HG02852 (cell line): ENCODE results near the gene LURAP1L.

Source experiments
- ATAC-seq: cut with Tn5 transposase; IDR thresholded peaks from one replicate; pipeline ENCODE4 v1.9.1; 2021; ENCODE audit warnings: mild to moderate bottlenecking, moderate library complexity; ENCODE audit not compliant: unreplicated experiment

LURAP1L gene, protein sequence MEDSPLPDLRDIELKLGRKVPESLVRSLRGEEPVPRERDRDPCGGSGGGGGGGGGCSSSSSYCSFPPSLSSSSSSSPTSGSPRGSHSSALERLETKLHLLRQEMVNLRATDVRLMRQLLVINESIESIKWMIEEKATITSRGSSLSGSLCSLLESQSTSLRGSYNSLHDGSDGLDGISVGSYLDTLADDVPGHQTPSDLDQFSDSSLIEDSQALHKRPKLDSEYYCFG

DNA sequence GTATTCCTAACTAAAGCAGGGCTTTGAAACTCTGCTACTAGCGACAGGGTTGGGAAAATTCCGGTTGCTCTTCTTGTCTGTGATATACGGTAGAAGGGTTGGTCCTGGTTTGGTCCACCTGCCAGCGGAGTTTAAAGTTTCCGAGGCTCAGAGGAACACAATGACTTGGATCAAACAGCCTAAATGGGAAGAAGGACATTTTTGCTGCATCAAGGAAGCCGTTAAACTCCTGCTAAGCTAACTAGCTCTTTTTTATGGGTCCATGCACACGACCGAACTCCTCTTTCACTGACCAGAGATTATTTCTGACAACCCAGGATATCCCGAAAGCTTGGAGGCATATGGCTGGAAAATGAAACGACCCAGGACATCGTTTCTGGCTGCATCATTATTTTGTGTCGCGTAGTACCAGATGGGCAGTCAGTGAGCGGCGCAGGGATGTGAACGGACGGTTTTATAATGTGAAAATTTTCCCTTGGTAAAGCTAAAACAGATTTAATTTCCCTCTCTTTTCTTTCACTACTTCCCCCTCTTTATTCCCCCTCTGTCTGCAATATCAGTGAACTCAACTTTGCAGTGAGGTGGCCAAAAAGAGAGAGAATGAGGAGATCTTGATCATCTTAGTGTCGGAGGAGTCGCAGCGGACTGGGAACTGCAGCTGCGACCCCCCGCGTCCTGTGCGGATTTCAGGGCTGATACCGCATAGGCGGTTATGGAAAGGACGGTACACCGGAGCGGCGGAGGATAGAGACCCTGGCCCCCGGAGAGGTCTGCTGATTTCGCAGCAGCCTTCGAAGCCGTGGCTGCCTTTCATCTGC, at the start of gene LURAP1L:
Gene LURAP1L, plus strand, starts transcription at position 160 of the 818 bp plus-strand sequence. CDS start 696 bp downstream, outside the sequence.
- no peak for ATAC-seq

DNA sequence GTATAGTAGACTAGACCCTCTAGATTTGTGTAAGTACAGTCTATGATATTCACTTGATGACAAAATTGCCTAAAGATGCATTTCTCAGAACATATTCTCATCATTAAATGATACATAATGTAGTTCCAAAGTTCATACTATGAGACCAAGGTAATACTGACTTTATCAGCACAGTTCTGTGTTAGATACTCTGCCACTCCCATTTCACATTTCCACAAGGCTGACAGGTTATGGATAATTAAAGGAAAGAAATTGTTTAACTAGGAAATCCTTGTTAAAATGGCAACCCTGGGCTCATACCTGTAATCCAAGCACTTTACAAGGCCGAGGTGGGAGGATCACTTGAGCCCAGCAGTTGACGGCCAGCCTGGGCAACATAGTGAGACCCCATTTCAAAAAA, 48.0 kb upstream of the LURAP1L start:
- ATAC-seq, result no peak

DNA sequence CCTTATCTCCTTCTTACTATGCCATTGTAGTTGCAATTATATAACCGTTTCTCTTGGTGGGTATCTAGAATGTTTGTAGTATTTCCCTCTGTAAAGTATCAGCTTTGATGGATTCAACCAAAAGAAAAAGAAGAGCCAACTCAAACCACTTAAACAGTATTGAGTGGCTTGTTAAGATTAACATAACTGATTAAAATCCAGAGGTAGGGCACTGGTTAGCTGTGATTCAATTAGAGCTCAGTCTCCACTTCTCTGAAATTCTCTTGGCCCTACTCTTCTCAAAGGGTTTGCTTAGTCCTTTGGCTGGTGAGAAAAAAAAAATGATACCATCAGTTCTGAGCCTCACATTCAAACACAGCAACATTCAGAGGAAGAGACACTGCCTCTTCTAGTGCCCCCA, 44.6 kb upstream of the LURAP1L start:
- ATAC-seq, result no peak

DNA sequence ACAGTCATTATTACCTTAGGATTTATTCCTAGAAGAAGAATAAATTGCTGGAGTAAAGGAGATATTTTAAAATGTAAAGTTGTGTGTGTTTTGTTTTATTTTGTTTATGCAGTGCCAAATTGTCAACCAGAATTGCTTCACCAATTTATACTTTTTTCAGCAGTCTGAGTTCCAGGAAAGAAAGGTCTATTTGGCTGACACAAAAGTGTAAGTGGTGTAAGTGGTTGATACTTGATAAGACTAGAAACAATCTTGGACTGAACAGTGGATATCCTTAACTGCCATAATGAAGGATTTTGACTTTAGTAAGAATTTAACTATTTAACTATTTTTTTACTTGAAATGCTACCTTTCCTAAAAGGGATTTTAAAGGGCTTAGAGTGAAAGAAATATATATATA, 43.9 kb upstream of the LURAP1L start:
- no peak for ATAC-seq

DNA sequence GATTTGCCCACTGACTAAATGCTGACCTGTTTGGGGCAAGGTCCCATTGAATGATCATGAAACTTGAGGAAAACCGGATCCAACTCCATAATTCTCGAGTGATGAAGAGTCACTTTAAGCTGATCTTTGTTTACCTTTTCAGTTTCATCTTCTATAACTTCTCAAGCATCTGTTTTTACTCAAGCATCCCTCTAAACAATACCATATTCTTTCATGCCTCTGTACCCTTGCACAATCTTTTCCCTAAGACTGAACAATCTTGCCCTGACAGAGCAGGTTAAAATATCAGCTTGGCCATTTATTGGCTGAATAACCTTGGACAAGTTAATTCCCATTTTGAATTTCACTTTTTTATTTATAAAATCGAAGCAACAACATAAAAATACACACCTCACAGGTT, 41.8 kb upstream of the LURAP1L start:
- ATAC-seq, result no peak

DNA sequence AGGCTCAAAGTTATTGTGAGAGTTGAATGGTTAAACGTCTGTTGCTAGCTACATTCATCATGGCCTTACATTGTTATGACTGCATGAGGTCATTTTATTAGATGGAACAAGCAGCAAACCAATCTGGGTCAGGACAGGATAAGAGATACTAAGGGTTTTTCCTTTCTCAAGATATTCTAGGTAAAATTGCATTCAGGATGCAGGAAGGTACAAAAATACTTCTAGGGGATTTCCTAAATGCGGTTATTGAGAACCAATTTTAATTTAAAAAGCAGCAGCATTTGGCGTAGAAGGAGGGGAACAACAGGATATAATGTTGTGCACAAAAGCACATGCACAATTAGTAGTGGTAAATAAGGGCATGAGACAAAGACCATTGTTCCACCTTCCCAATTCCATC, 39.2 kb upstream of the LURAP1L start:
- peak; percentile 67 for ATAC-seq

DNA sequence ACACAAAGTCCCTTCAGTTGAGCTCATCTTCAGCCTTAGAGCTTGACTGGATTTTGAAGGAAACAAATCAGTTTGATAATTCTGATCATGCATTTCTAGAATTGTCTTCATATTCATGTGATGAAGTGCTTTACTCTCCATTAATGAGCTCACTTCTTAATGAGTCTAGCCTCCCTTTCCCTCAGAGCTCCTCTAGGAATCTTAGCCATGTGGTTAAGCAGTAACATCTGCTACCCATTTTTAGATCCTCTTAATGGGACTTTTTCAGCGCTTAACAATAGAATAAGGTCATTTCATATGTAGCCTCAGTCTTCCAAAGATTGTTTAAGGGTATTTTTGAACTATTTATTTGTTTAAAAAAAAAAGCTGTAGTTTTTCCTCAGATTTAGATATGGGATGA, 36.9 kb upstream of the LURAP1L start:
- no peak for ATAC-seq

DNA sequence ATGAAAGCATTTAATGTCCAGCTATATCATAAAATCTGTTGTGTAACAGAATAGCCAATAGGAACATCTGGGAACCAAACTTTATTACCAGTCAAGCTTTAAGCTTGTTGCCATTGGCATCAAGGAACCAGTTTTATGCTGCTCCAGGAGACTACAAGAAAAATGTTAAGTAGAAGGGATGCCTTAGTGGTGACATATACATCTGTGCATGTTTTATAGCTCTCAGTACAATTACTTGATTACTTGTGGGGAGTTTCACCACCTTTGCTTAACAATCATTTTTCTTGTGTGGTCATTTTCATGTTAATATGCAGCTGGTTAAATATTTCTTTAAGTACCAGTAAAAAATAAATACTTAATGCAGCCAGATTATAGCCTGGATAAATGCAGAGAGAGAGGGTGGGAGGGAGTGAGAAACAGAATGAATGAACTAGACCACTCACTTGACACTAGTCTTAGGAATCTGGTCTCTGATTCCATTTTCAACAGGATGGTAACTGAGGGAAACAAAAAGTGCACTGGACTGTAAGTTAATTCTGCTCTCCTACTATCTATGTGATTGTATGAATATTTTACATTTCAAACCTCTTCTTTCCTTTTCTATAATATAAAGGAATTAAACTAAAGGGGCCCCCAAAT, 35.7 kb upstream of the LURAP1L start:
- no peak for ATAC-seq

DNA sequence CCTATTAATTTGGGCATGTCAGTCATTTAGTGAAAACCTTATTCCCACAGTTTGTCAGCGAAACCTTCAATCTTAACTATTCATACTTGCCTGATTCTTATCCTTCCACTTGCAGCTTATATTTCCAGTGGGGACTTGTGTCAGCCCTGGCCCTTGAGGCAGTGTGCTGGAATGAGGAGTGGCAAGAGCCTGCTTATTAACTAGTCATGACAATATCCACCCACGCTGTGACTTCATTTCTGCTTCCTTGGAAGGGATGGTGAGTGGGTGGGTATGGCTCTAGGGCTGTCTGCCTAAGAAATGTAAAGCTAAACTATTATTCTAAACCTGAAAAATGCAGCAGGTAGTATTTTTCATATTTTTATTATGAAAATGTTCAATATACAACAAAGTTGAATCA, 34.0 kb upstream of the LURAP1L start:
- ATAC-seq, result no peak

DNA sequence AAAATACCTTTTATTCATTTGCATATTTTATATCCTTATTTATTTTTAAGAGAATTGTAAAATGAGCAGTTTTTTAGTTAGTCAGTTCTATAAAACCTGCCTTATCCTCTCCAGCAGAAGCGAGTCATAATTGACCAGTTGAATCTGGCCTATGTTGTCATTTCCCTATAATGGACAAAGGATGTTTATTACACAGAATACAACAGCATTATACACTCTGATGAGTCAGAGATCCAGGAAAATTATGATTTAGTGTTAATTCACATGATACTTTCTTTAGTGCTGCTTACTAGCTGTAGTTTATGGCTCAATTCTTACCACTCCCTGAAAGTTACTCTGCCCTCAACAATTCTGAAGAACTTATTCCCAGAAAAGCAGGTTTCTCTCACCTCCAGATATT, 26.8 kb upstream of the LURAP1L start:
- ATAC-seq, result no peak

DNA sequence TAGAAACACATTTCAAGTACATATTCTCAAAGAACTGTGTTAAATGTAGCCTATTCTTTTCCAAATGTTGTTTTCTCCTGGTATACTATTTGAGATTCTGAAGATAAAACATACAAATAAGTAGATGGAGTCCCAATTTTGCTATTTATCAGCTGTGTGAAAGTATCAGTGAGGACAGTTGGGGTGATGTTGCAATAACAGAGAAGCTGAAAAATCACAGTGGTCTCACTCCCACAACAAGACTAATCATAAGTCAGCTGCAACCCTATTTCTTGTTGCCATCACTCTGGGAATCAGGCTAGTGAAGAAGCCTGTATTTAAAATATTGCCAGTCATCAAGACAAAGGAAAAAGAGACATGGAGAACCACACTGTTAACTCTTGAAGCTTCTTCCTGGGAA, 25.9 kb upstream of the LURAP1L start:
- ATAC-seq, result no peak

DNA sequence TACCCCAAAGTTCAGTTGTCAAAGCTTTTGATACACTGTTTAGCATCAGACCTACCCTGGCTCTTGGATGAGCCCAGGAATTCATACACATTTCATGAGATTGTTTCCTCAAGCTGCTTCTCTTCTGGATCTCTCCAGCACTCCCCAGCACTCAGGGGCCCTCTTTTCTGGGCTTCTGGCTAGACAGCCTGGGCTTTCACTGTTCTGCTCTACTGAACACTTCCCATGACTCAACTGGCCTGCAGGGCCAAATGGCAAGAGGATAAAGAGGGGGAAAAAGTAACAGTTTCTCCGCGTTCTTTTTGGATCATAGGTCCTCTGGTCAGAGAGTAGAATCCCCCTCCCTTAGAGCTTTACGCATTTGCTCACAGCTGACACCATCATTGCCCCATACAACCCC, 20.9 kb upstream of the LURAP1L start:
- no peak for ATAC-seq

DNA sequence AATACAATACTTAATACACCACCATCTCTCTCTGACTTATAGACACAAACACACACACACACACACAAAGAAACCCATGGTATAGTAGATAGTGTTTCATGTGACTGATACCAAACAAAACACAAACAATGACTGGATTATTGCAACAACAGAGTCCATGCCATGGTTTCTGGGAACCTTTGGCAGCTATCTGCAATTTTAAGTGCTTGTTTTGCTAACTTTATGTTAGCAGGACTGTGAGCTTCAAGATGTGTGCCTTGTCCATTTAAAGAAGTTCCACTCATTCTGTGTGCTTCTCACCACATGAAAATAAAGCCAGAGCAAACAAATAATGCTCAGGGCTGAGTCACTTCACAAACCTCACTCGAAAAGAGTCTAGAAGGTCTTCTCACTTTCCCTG, 15.1 kb upstream of the LURAP1L start:
- ATAC-seq, result no peak

DNA sequence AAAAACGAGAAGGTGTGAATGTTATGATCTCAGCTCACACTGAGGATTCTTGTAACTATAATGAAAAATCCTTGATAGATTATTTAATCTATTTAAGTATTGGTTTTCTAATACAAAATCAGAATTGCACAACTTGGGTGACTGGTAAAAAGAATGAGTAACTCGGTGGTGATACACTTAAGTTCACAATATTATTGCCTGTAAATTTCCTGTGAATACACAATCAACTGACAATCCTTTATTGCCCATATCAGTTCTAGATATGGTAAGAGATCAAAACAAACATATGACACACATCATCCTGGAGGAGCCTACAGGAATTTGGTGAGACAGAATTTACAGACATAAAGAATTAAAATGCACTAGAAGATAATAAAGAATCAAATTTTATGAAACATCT, 14.1 kb upstream of the LURAP1L start:
- ATAC-seq, result no peak

DNA sequence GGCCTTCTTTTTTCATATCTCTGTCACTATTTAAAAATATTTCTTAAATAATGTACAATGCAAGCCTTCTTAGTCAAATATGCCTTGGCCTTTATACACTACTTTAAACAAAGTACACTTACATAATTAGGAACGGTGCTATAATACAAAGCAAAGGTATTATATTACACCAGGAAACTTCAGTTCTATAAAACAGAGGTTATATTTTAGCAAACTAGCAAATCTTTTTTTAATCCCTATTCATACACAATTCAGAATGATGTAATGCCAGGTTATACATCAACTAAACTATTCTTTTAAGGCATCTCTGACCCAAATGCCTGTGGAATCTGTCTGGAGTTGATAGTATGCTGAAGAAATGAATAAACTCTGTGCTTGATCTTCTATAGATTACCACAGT, 10.7 kb upstream of the LURAP1L start:
- ATAC-seq, result no peak

DNA sequence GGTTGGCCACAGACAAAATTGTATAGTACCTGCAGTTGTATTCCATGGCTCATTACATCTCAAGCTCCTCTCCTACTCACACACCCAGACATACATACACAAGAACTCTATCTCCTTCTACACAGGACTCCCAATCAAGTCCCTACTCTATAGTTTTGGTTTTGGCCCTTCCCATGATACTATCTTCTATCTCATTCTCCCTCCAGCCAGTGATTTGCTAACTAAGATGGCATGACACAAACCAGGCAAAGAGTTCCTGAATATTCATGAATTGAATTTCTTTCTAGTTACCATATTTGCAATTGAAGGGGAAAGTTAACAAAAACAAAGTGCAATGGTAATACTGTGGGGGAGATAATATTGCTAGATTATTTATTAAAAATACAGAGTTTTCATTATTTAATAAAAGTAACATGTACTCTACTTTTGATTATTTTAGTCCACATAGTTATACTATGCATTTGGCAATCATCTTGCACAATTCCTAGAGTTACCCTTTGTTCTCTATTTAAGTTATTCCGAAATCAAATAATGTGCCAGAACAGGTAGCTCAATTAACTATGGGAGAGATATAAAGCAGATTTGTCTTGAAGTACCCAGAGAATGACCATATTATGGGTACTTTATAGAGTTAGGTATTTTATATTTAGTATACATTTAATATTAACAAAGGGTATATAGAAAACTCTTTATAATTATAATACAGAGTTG, 9.6 kb upstream of the LURAP1L start:
- ATAC-seq, result no peak

DNA sequence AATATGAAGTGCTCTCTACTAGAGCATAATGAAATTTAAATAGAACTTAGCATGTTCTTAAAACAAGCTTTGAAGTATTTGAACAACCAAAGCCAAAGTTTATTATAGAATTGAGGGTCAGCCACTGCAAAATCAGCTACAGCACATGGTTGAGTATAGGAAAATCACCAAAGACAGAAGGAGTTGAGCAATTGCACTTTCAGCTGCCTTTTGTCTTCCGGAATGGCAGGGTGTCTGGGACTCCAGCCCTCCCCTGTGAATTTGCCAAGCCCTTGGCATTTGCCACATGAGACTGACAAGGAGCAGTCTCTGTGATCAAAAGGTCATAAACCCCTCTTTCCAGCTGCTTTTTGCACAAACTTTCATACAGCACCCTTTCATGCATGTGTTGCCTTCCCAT, 8.5 kb upstream of the LURAP1L start:
- no peak for ATAC-seq

DNA sequence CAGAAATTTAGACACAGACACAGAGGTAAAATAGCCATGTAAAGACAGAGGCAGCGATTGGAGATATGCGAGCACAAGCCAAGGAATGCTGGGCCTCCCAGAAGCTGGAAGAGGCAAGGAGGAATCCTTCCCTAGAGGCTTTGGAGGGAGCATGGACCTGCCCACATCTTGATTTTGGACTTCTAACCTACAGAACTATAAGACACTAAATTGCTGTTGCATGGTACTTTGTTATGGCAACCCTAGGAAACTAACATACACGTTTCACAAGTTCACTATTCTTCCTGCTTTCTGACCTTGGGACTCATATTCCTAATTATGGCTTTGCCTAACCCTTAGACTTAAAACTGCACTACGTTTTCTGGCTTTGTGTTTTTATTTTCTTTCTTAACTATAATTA, 4.6 kb upstream of the LURAP1L start:
- ATAC-seq, result no peak

DNA sequence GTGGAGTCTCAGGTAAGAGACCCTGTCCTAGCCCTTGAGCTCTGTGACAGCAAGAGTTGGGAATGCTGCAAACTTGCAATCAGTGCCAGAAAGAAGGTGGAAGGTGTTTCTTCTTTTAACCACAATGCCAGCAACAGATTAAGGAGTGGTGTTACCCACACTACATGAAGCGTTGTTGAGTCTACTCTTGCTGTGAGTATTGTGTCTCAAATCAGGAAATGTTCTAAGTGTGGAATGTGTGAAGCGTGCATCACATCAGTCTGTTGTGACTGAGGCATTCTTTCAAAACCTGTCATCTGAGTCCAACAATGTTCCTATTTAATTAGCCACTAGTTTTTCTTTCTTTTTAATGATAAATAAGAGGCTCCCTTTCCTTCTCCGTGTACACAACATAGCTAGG, 2.9 kb upstream of the LURAP1L start:
- no peak for ATAC-seq

DNA sequence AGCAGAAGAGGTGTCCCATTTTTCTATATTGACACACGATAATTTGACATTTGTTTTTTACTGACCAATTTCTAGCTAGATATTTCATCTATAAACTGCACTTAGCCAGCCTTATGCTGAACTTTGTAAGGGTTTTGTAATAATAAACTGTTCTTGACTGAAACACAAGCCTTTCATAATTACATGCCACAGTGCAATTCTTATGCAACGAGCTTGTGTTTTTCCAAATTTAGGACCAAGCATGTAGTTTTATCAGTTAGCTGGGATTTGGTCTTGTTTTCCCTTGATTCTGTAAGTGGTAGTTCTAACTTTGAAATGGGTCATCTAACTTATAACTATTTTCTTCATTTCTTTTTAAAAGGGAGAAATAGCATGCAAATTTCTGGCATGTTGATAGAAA, 1.3 kb upstream of the LURAP1L start:
- no peak for ATAC-seq

DNA sequence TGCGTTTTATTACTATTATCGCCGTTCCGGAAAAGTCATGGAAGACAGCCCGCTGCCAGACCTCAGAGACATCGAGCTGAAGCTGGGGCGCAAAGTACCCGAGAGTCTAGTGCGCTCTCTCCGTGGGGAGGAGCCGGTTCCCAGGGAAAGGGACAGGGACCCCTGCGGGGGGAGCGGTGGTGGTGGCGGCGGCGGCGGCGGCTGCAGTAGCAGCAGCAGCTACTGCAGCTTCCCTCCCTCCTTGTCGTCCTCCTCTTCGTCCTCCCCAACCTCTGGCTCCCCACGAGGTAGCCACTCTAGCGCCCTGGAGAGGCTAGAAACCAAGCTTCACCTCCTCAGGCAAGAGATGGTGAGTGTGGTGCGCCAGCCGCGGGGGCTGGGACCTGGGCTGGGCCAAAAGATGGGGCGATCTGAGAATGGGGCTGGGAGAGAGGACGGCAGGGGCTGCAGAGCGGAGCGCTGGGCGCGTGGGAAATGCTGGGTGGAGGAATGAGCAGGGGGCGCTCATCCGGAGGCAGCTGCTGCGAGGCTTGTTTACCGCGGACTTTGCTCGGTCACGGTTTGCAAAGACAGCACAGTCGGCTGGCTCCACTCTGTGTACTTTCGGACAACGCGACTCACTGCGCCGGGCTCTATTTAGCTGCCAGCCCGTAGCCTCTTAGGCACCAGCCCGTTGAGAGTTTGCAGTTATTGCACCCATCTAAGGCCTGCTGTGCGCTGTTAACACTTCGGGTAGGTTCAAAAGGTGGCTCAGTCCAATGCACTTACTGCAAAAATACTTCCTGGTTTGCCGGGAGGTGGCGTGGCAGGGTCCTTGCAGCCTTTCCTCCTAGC, 1.1 kb downstream of the LURAP1L start:
- peak; percentile 84 for ATAC-seq
